ENCODE data around the gene PEX10.

PEX10 gene

DNA sequence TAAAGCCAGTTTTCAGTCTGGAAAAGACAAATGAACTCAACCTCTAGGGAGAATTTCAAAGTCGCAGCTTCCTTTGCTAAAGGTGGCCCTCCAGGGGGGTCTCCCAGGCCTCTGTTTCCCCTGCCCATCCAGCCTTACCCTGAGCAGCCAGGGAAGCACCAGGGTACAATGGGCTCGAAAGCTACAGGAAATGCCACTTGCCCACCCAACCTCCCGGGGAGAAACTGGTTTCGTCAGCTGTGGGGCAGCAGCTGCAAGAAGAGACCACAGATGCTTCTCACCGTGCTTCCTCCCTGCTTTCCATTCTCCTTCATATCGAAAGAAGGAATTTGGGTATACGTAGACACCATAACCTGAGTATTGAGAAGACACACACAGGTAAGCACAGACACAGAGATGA is 22.7 kb downstream of the PEX10 start:
- Histone ChIP-seq H3K9ac (ENCODE audit: low read length in 2 of 2) (no peak overlapping the region), H3K4me1 (ENCODE audit: control insufficient read depth, insufficient read depth, low read length) (peaks cover 37% of the 10 kb centered on the region), H3K27me3 (ENCODE audit: control insufficient read depth in 1 of 2, insufficient read depth in 2 of 2, low read length in 2 of 2) (no peaks in the 10 kb centered on the region), H3K27ac (ENCODE audit: low read length) (no peak overlapping the region), H3K36me3 (ENCODE audit: control insufficient read depth in 2 of 2, insufficient read depth in 2 of 2, low read length in 2 of 2) (peaks cover 0 to 14% of the 10 kb centered on the region in 2 donors), H3K4me3 (ENCODE audit: low read length in 2 of 2) (no peak overlapping the region), H3K9me3 (ENCODE audit: control insufficient read depth in 2 of 2, low read length in 2 of 2) (no peaks in the 10 kb centered on the region)

GRCh38 chr1:2388004-2388913 is 24.1 kb downstream of the PEX10 start:
- Histone ChIP-seq H3K4me3 (ENCODE audit: low read length in 2 of 2) (no peak overlapping the region), H3K9ac (ENCODE audit: low read length in 2 of 2) (no peak overlapping the region), H3K27ac (ENCODE audit: low read length) (no peak overlapping the region), H3K4me1 (ENCODE audit: control insufficient read depth, insufficient read depth, low read length) (peaks cover 24% of the 10 kb centered on the region), H3K27me3 (ENCODE audit: control insufficient read depth in 1 of 2, insufficient read depth in 2 of 2, low read length in 2 of 2) (no peaks in the 10 kb centered on the region), H3K9me3 (ENCODE audit: control insufficient read depth in 2 of 2, low read length in 2 of 2) (no peaks in the 10 kb centered on the region), H3K36me3 (ENCODE audit: control insufficient read depth in 2 of 2, insufficient read depth in 2 of 2, low read length in 2 of 2) (peaks cover 0 to 1% of the 10 kb centered on the region in 2 donors)

GRCh38 chr1:2386636-2387611 is 25.4 kb downstream of the PEX10 start:
- Histone ChIP-seq H3K9ac (ENCODE audit: low read length in 2 of 2) (no peak overlapping the region), H3K4me3 (ENCODE audit: low read length in 2 of 2) (no peak overlapping the region), H3K27me3 (ENCODE audit: control insufficient read depth in 1 of 2, insufficient read depth in 2 of 2, low read length in 2 of 2) (no peaks in the 10 kb centered on the region), H3K36me3 (ENCODE audit: control insufficient read depth in 2 of 2, insufficient read depth in 2 of 2, low read length in 2 of 2) (no peaks in the 10 kb centered on the region), H3K27ac (ENCODE audit: low read length) (no peak overlapping the region), H3K4me1 (ENCODE audit: control insufficient read depth, insufficient read depth, low read length) (peaks cover 15% of the 10 kb centered on the region), H3K9me3 (ENCODE audit: control insufficient read depth in 2 of 2, low read length in 2 of 2) (no peaks in the 10 kb centered on the region)

DNA sequence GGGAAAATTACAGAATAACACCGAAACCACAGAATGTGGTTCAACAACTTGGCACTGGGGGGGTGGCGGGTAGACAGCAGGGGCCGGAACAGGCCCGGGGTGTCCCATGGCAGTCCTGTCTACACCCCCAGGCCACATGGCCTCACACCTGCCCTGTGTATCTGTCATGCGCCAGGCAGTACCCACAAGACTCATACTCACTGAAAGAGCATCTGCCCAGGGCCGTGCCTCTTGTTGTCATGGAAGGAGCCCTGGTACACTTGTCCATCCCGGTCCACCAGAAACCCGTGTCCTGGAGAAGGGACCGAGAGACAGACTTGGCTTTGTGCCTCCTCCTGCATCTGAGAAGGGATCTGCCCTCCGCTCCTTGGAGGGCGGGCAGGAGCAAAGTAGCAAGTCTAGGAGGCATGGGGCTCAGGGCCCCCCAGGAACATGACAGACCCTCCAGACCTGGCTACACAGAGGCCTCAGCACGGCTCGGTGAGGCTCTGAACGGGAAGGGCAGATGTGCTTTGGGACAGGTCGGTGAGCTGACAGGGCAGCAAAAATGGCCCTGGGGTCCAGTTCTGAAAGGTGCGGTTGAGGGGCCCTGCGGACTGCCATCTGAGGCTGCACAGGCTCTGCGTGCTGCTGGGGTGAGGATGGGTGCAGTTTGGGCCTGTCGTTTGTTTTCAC is 26.6 kb downstream of the PEX10 start:
- H3K27me3 ChIP-seq (ENCODE audit: control insufficient read depth in 1 of 2, insufficient read depth in 2 of 2, low read length in 2 of 2): no peaks in the 10 kb centered on the region
- peaks cover 17% of the 10 kb centered on the region for H3K4me1 ChIP-seq (ENCODE audit: control insufficient read depth, insufficient read depth, low read length)
- no peaks in the 10 kb centered on the region for H3K9me3 ChIP-seq (ENCODE audit: control insufficient read depth in 2 of 2, low read length in 2 of 2)
- no peaks in the 10 kb centered on the region for H3K36me3 ChIP-seq (ENCODE audit: control insufficient read depth in 2 of 2, insufficient read depth in 2 of 2, low read length in 2 of 2)
- no peak overlapping the region for H3K27ac ChIP-seq (ENCODE audit: low read length)
- no peak overlapping the region for H3K9ac ChIP-seq (ENCODE audit: low read length in 2 of 2)
- no peak overlapping the region for H3K4me3 ChIP-seq (ENCODE audit: low read length in 2 of 2)

DNA sequence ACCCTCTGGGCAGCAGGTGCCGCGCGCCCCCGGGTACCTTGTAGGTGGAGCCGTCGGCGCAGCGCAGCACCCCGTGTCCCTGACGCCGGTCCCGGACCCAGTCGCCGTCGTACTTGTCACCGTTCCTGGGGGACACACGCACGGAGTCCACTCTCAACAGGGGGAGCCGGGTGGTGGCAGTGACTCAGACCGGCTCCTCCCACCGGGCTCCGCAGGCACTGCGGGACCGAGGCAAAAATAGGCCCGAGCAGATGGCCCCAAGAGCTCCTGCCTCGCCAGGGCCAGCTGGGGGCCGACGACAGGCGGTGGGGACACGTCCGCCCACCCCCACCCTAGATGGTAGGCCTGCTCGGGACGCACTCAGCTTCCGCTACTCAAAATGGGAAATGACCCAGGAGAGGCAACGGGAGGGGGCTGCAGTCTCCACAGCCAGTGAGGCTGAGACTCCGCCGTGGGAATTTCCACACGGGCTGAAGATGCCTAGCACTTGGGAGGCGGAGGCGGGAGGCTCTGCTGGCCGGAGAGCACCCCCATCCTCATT is 27.4 kb downstream of the PEX10 start:
- H3K4me3 ChIP-seq (ENCODE audit: low read length in 2 of 2): no peak overlapping the region
- H3K4me1 ChIP-seq (ENCODE audit: control insufficient read depth, insufficient read depth, low read length): peaks cover 11% of the 10 kb centered on the region
- no peaks in the 10 kb centered on the region for H3K27me3 ChIP-seq (ENCODE audit: control insufficient read depth in 1 of 2, insufficient read depth in 2 of 2, low read length in 2 of 2)
- H3K27ac ChIP-seq (ENCODE audit: low read length): no peak overlapping the region
- no peak overlapping the region for H3K9ac ChIP-seq (ENCODE audit: low read length in 2 of 2)
- H3K36me3 ChIP-seq (ENCODE audit: control insufficient read depth in 2 of 2, insufficient read depth in 2 of 2, low read length in 2 of 2): no peaks in the 10 kb centered on the region
- H3K9me3 ChIP-seq (ENCODE audit: control insufficient read depth in 2 of 2, low read length in 2 of 2): no peaks in the 10 kb centered on the region

GRCh38 chr1:2384130-2384860 is 28.1 kb downstream of the PEX10 start:
- Histone ChIP-seq H3K27me3 (ENCODE audit: control insufficient read depth in 1 of 2, insufficient read depth in 2 of 2, low read length in 2 of 2) (no peaks in the 10 kb centered on the region), H3K4me1 (ENCODE audit: control insufficient read depth, insufficient read depth, low read length) (peaks cover 11% of the 10 kb centered on the region), H3K36me3 (ENCODE audit: control insufficient read depth in 2 of 2, insufficient read depth in 2 of 2, low read length in 2 of 2) (no peaks in the 10 kb centered on the region), H3K4me3 (ENCODE audit: low read length in 2 of 2) (no peak overlapping the region), H3K9ac (ENCODE audit: low read length in 2 of 2) (no peak overlapping the region), H3K27ac (ENCODE audit: low read length) (no peak overlapping the region), H3K9me3 (ENCODE audit: control insufficient read depth in 2 of 2, low read length in 2 of 2) (no peaks in the 10 kb centered on the region)

DNA sequence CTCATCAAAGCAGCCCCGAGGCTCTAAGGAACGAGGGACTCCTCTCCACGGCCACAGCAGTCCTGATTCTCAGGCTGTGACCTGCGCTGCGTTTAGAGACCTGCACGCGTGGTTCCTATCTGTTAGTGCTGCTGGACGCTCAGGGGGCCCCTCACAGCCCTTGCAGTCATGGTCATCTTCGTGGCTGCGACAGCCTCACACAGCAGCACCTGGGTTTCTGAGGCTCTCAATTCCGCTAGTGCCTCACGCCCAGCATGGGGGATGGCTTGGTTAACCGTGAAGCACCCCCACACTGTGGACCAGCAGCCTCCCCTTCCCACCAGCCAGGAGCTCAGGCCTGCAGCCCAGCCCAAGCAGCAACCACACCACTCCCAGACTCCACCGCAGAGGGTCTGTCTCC is 28.8 kb downstream of the PEX10 start:
- no peaks in the 10 kb centered on the region for H3K27me3 ChIP-seq (ENCODE audit: control insufficient read depth in 1 of 2, insufficient read depth in 2 of 2, low read length in 2 of 2)
- H3K36me3 ChIP-seq (ENCODE audit: control insufficient read depth in 2 of 2, insufficient read depth in 2 of 2, low read length in 2 of 2): no peaks in the 10 kb centered on the region
- H3K4me3 ChIP-seq (ENCODE audit: low read length in 2 of 2): no peak overlapping the region
- H3K27ac ChIP-seq (ENCODE audit: low read length): no peak overlapping the region
- H3K9ac ChIP-seq (ENCODE audit: low read length in 2 of 2): no peak overlapping the region
- H3K4me1 ChIP-seq (ENCODE audit: control insufficient read depth, insufficient read depth, low read length): peaks cover 11% of the 10 kb centered on the region
- H3K9me3 ChIP-seq (ENCODE audit: control insufficient read depth in 2 of 2, low read length in 2 of 2): no peaks in the 10 kb centered on the region

DNA sequence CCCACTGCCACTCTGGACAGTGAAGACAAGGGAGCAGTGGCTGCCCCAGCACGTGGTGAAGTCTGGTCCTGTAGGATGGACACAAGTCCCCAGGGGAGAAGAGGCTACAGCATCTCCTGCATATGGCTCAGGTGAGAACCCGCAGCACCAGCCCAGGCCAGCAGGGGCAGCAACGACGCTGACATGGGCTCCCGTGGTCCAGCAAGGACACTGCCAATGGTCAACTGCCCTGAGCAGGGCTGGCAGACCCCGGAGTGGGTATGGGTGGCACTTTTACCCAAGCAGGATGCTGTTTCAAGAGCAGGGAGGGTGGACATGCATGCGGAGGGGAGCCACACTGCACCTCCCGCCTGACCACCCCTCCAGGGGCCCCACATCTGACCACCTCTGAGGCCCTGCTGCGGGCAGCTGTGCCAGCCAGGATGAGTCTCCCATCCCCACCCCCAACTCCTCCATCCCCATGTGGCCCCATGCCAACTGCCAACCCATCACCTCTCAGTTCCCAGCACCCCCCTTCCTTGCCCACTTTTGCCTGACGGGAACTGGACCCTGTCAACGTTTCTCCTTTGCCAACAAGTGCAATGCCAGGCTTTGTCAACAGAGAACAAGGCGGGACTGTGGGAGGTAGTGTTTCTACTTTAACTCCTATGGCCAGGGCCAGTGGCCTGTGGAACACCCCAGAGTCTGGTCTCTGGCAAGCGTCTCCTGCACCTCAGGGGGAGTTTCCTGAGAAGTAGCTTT is 29.6 kb downstream of the PEX10 start:
- Histone ChIP-seq H3K9me3 (ENCODE audit: control insufficient read depth in 2 of 2, low read length in 2 of 2) (no peaks in the 10 kb centered on the region), H3K27me3 (ENCODE audit: control insufficient read depth in 1 of 2, insufficient read depth in 2 of 2, low read length in 2 of 2) (no peaks in the 10 kb centered on the region), H3K4me3 (ENCODE audit: low read length in 2 of 2) (no peak overlapping the region), H3K36me3 (ENCODE audit: control insufficient read depth in 2 of 2, insufficient read depth in 2 of 2, low read length in 2 of 2) (no peaks in the 10 kb centered on the region), H3K4me1 (ENCODE audit: control insufficient read depth, insufficient read depth, low read length) (peaks cover 11% of the 10 kb centered on the region), H3K9ac (ENCODE audit: low read length in 2 of 2) (no peak overlapping the region), H3K27ac (ENCODE audit: low read length) (no peak overlapping the region)

GRCh38 chr1:2381741-2382620 is 30.4 kb downstream of the PEX10 start:
- Histone ChIP-seq H3K9ac (ENCODE audit: low read length in 2 of 2) (no peak overlapping the region), H3K27ac (ENCODE audit: low read length) (no peak overlapping the region)

More at GRCh38 chr1:2381741-2382620, 30.4 kb downstream of the PEX10 start:
- Histone ChIP-seq H3K4me1 (ENCODE audit: control insufficient read depth, insufficient read depth, low read length) (peaks cover 11% of the 10 kb centered on the region), H3K9me3 (ENCODE audit: control insufficient read depth in 2 of 2, low read length in 2 of 2) (no peaks in the 10 kb centered on the region), H3K4me3 (ENCODE audit: low read length in 2 of 2) (no peak overlapping the region), H3K27me3 (ENCODE audit: control insufficient read depth in 1 of 2, insufficient read depth in 2 of 2, low read length in 2 of 2) (no peaks in the 10 kb centered on the region), H3K36me3 (ENCODE audit: control insufficient read depth in 2 of 2, insufficient read depth in 2 of 2, low read length in 2 of 2) (no peaks in the 10 kb centered on the region)
